Right atrium auricular region (tissue), 2 donors: Measurements from ENCODE around the gene RHPN2. TPM values are rescaled to one million over a fixed set of nuclear protein-coding genes. Genes with fewer than 3 reads are reported as not detected.

Experiments
- DNase-seq: peaks from one replicate; pipeline ENCODE4 v3.0.0-alpha.2; 2019; ENCODE audit warnings: low spot score
- H3K27ac ChIP-seq, 2 donors: fragments of 200-600 bp; sonication (generic); 1 replicate in 1 of 2; 2 replicates in 1 of 2; pipeline ENCODE4 v1.5.1; 2016 to 2019
- H3K27me3 ChIP-seq, 2 donors: fragments of 200-600 bp; sonication (generic); one replicate each; pipeline versions ENCODE4 v1.5.1 to v1.6.0; 2017 to 2019
- H3K36me3 ChIP-seq: fragments of 200-600 bp; sonication (generic); one replicate; pipeline ENCODE4 v1.5.1; 2016
- H3K4me1 ChIP-seq, 2 donors: fragments of 200-600 bp; sonication (generic); one replicate each; pipeline versions ENCODE4 v1.5.1 to v1.6.0; 2017 to 2019
- H3K4me3 ChIP-seq, 2 donors: fragments of 200-600 bp; sonication (generic); 1 replicate in 1 of 2; 2 replicates in 1 of 2; pipeline ENCODE4 v1.5.1; 2017 to 2019; ENCODE audit warnings: mild to moderate bottlenecking in 1 of 2, moderate library complexity in 1 of 2
- H3K9me3 ChIP-seq, 2 donors: fragments of 200-600 bp; sonication (generic); one replicate each; pipeline ENCODE4 v1.5.1; 2019
- CTCF ChIP-seq, 2 donors: fragments of 200-600 bp; sonication (generic); IDR thresholded peaks; one replicate each; pipeline ENCODE4 v1.5.1; 2019; ENCODE audit warnings: antibody characterized with exemption in 2 of 2
- total RNA-seq, 2 donors: library from RNA; depleted of rRNA; stranded (reverse); fragments of >200 nt; gene quantifications; one replicate each; pipeline ENCODE4 v1.1.0, GENCODE V29; 2016

The RHPN2 gene
- total RNA-seq, 2 donors from 2014 or later = 3.1 to 5.9 TPM

- H3K27me3 ChIP-seq = no peaks in the 10 kb centered on the region
- peaks cover 0 to 20% of the 10 kb centered on the region in 2 donors for H3K4me1 ChIP-seq
- no peak for TF ChIP-seq CTCF (IDR thresholded peaks at IDR 0.05)
- H3K4me3 ChIP-seq = peak within 1 kb of the TSS; percentile 70 to 92
- no peaks in the 10 kb centered on the region for H3K9me3 ChIP-seq
- H3K27ac ChIP-seq = peak within 1 kb of the TSS; percentile 62 to 77
- no peaks in the 10 kb centered on the region for H3K36me3 ChIP-seq
- DNase-seq = peak; percentile 84
Observed at GRCh38 chr19:33080761-33081681, 16.3 kb upstream of the RHPN2 start, which contains the start of gene GPATCH1. Gene GPATCH1 (plus strand): TSS chr19:33081181. CDS start chr19:33081194, 13 bp downstream.

GRCh38 chr19:33075519-33075918, 10.8 kb upstream of the RHPN2 start:
- Histone ChIP-seq H3K27me3 (no peaks in the 10 kb centered on the region), H3K4me3 (no peak overlapping the region), H3K27ac (no peak overlapping the region), H3K9me3 (no peaks in the 10 kb centered on the region), H3K4me1 (peaks cover 0 to 3% of the 10 kb centered on the region in 2 donors), H3K36me3 (no peaks in the 10 kb centered on the region)
- TF ChIP-seq CTCF (IDR thresholded peaks at IDR 0.05) = no peak
- DNase-seq = no peak

GRCh38 chr19:33071887-33072286, 7.2 kb upstream of the RHPN2 start:
- no peak for TF ChIP-seq CTCF (IDR thresholded peaks at IDR 0.05)

GRCh38 chr19:33067121-33067520, 2.4 kb upstream of the RHPN2 start:
- H3K4me3 ChIP-seq = no peak overlapping the region
- DNase-seq = no peak
- no peaks in the 10 kb centered on the region for H3K36me3 ChIP-seq
- H3K4me1 ChIP-seq = peaks cover 0 to 18% of the 10 kb centered on the region in 2 donors
- H3K9me3 ChIP-seq = no peaks in the 10 kb centered on the region
- no peak for TF ChIP-seq CTCF (IDR thresholded peaks at IDR 0.05)
- H3K27me3 ChIP-seq = peaks cover 0 to 4% of the 10 kb centered on the region in 2 donors
- no peak overlapping the region for H3K27ac ChIP-seq

More at GRCh38 chr19:33071887-33072286, 7.2 kb upstream of the RHPN2 start:
- Histone ChIP-seq H3K27me3 (no peaks in the 10 kb centered on the region), H3K4me3 (no peak overlapping the region), H3K9me3 (no peaks in the 10 kb centered on the region), H3K27ac (no peak overlapping the region), H3K36me3 (no peaks in the 10 kb centered on the region), H3K4me1 (no peaks in the 10 kb centered on the region)
- no peak for DNase-seq

GRCh38 chr19:33066543-33066942, 1.9 kb upstream of the RHPN2 start:
- Histone ChIP-seq H3K4me3 (no peak overlapping the region), H3K4me1 (peaks cover 0 to 18% of the 10 kb centered on the region in 2 donors), H3K36me3 (no peaks in the 10 kb centered on the region), H3K27ac (no peak overlapping the region), H3K9me3 (no peaks in the 10 kb centered on the region), H3K27me3 (peaks cover 0 to 4% of the 10 kb centered on the region in 2 donors)
- no peak for DNase-seq
- no peak for TF ChIP-seq CTCF (IDR thresholded peaks at IDR 0.05)
